AG04449 (cell line): ENCODE results near the gene KCNN3.
A peak's percentile ranks its signal among the peaks of the same experiment; 100 is the strongest.

ENCODE experiments used
- CTCF ChIA-PET: fragments of 350-600 bp; formaldehyde crosslinking; extraction: SDS; loops from one replicate; lab custom pipeline; 2021; ENCODE audit warnings: antibody characterized with exemption; lab: Yijun Ruan, JAX
- POLR2A ChIA-PET: fragments of 400-600, 350-600 bp; formaldehyde crosslinking; extraction: SDS; loops from one replicate; lab custom pipeline; 2020; ENCODE audit warnings: antibody characterized with exemption, inconsistent platforms; lab: Yijun Ruan, JAX
- DNase-seq: peaks from one replicate; pipeline ENCODE4 v3.0.0-alpha.2; 2010; ENCODE audit warnings: low read depth, low spot score
- H3K4me3 ChIP-seq: 2 replicates; pipeline ENCODE4 v1.5.1; 2011; ENCODE audit warnings: low read depth, mild to moderate bottlenecking, control low read depth, low read length
- CTCF ChIP-seq: IDR thresholded peaks from one replicate; pipeline ENCODE4 v1.5.1; 2011; ENCODE audit warnings: mild to moderate bottlenecking, moderate library complexity, low read length, control low read depth, inconsistent platforms; ENCODE audit not compliant: insufficient read depth; ENCODE audit errors: missing control alignments

KCNN3 gene

GRCh38 chr1:154906621-154907081 is 36.6 kb upstream of the KCNN3 start:
- CTCF ChIA-PET, result interaction anchor here (0.7 to 1.5 kb wide), 2 partner anchors 93 to 152 kb away, joined by 3 read pairs; no protein-coding TSS in a partner anchor
- H3K4me3 ChIP-seq, result no peak overlapping the region
- no peak for DNase-seq
- POLR2A ChIA-PET, result no interaction called here
- TF ChIP-seq CTCF, result peak; percentile 22

- CTCF ChIA-PET, result interaction anchor here (1.4 kb wide), 1 partner anchor 21 kb away, joined by 6 read pairs; no protein-coding TSS in a partner anchor
- POLR2A ChIA-PET, result no interaction called here
- DNase-seq, result no peak
- no peak overlapping the region for H3K4me3 ChIP-seq
- no peak for TF ChIP-seq CTCF
Measured at GRCh38 chr1:154902938-154903566, 33.0 kb upstream of the KCNN3 start.

- no peak for DNase-seq
- no peak overlapping the region for H3K4me3 ChIP-seq
- POLR2A ChIA-PET, result no interaction called here
- CTCF ChIA-PET, result no interaction called here
- TF ChIP-seq CTCF, result no peak
Measured at GRCh38 chr1:154901591-154901990, 31.5 kb upstream of the KCNN3 start.

GRCh38 chr1:154899041-154899440 is 29.0 kb upstream of the KCNN3 start:
- TF ChIP-seq CTCF, result no peak
- no peak for DNase-seq
- ChIA-PET CTCF (no interaction called here), POLR2A (no interaction called here)
- H3K4me3 ChIP-seq, result no peak overlapping the region

GRCh38 chr1:154896771-154897286 is 26.7 kb upstream of the KCNN3 start:
- ChIA-PET CTCF (interaction anchor here (0.6 to 1.6 kb wide), 5 partner anchors 16 to 206 kb away, joined by 3 to 8 read pairs (median 4); no protein-coding TSS in a partner anchor), POLR2A (no interaction called here)
- no peak for TF ChIP-seq CTCF
- no peak for DNase-seq
- no peak overlapping the region for H3K4me3 ChIP-seq

GRCh38 chr1:154895798-154896197 is 25.7 kb upstream of the KCNN3 start:
- ChIA-PET CTCF (interaction anchor here (0.9 to 1.6 kb wide), 4 partner anchors 15 to 226 kb away, joined by 4 to 8 read pairs (median 4); no protein-coding TSS in a partner anchor), POLR2A (interaction anchor here (0.9 kb wide), 1 partner anchor 41 kb away, joined by 4 read pairs; the partner anchor contains the start of gene PMVK)
- no peak for DNase-seq
- H3K4me3 ChIP-seq, result no peak overlapping the region
- no peak for TF ChIP-seq CTCF
